A549 treated with dexamethasone at 1 μM for 4 hours (cell line): ENCODE measurements around the gene PROSER1. TPM values are rescaled to one million over a fixed set of nuclear protein-coding genes. Genes with fewer than 3 reads are reported as not detected.

Experiments
- total RNA-seq: library from RNA; stranded (reverse); fragments of 200-300 nt; extraction: Qiagen RNA extraction; gene quantifications from 5 replicates; pipeline ENCODE4 v1.2.3, GENCODE V29; 2022

PROSER1 gene
- 8.5 to 14.1 TPM (median 12.6 TPM) in 5 replicates for total RNA-seq

GRCh38 chr13:39037880-39038568, at the start of gene PROSER1, which contains the start of gene NHLRC3:
Gene PROSER1, minus strand, starts transcription at chr13:39038089. Its CDS starts 847 bp downstream, at chr13:39037242.
Gene NHLRC3, plus strand, starts transcription at chr13:39038456. Its CDS starts 184 bp downstream, at chr13:39038640.

GRCh38 chr13:38990693-38991092, 47.2 kb downstream of the PROSER1 start, which contains the start of gene STOML3:
Gene STOML3, minus strand, starts transcription at chr13:38990831. Its CDS starts 110 bp downstream, at chr13:38990721.

Other genes with a start within 250 kb of the PROSER1 start
- not detected in 5 replicates for gene STOML3, start 47.3 kb downstream of the PROSER1 start, total RNA-seq
- gene NHLRC3, start 367 bp upstream of the PROSER1 start, total RNA-seq, result 4.5 to 6.1 TPM (median 5.3 TPM) in 5 replicates